Kidney (tissue), 14 donors: ENCODE measurements around the gene STUB1. TPM values are rescaled to one million over a fixed set of nuclear protein-coding genes. Genes with fewer than 3 reads are reported as not detected.
A peak's percentile ranks its signal among the peaks of the same experiment; 100 is the strongest.

Source experiments
- DNase-seq, 5 donors: peaks; one replicate each; pipeline ENCODE4 v3.0.0-alpha.2; 2013 to 2020
- FAIRE-seq: peaks from 2 replicates; lab custom pipeline; 2012; peaks lifted over from hg19 to GRCh38; lab: Jason Lieb, UNC
- H3K27ac ChIP-seq, 2 donors: one replicate each; pipeline ENCODE4 v1.7.0; 2013; ENCODE audit warnings: low read depth in 2 of 2, low read length in 2 of 2, inconsistent platforms in 1 of 2
- H3K27me3 ChIP-seq: one replicate; pipeline ENCODE4 v1.7.1; 2013; ENCODE audit warnings: low read length, inconsistent platforms; ENCODE audit not compliant: control insufficient read depth, insufficient read depth
- H3K36me3 ChIP-seq, 3 donors: one replicate each; pipeline versions ENCODE4 v1.7.0 to v1.7.1; 2013; ENCODE audit warnings: low read length in 3 of 3, control low read depth in 1 of 3, inconsistent platforms in 1 of 3; ENCODE audit not compliant: insufficient read depth in 3 of 3, control insufficient read depth in 2 of 3
- H3K4me1 ChIP-seq, 3 donors: one replicate each; pipeline versions ENCODE4 v1.7.0 to v1.7.1; 2013; ENCODE audit warnings: low read length in 3 of 3, inconsistent platforms in 1 of 3, low read depth in 1 of 3; ENCODE audit not compliant: control insufficient read depth in 2 of 3, insufficient read depth in 2 of 3
- H3K4me3 ChIP-seq, 3 donors: one replicate each; pipeline versions ENCODE4 v1.7.0 to v1.8.1; 2013; ENCODE audit warnings: low read length in 3 of 3, control low read depth in 1 of 3, inconsistent platforms in 1 of 3
- H3K9ac ChIP-seq, 3 donors: one replicate each; pipeline versions ENCODE4 v1.7.0 to v1.7.1; 2013; ENCODE audit warnings: low read length in 3 of 3, control low read depth in 1 of 3, inconsistent platforms in 1 of 3
- H3K9me3 ChIP-seq, 3 donors: one replicate each; pipeline versions ENCODE4 v1.7.0 to v1.7.1; 2013; ENCODE audit warnings: low read length in 3 of 3, control low read depth in 1 of 3, inconsistent platforms in 1 of 3; ENCODE audit not compliant: control insufficient read depth in 2 of 3, insufficient read depth in 1 of 3
- intact Hi-C: fragments of 100-400 bp; cut with DNase I; formaldehyde crosslinking; loops from one replicate; pipeline ENCODE4 v1.11.1; 2022
- polyA plus RNA-seq: library from polyadenylated mRNA; stranded (reverse); fragments of 350-450 nt; fragmentation: Illumina TruSeq; extraction: RNeasy Lipid Tissue Mini Kit (QIAGEN cat#74804); gene quantifications from one replicate; pipeline ENCODE4 v1.2.3, GENCODE V29; 2014; ENCODE audit warnings: low read depth, low replicate concordance; ENCODE audit not compliant: insufficient read depth
- total RNA-seq: library from RNA; stranded (reverse); fragmentation: NEBNext Ultra II Directional; extraction: Animal tissue kit (Norgen Biotek cat#: 25700); gene quantifications from one replicate; pipeline ENCODE4 v1.2.1, GENCODE V29; 2021
- TF ChIP-seq, protein P1 (sequence below): IDR thresholded peaks from 3 replicates; pipeline ENCODE4 v1.5.1; 2012; ENCODE audit warnings: mild to moderate bottlenecking, moderate library complexity, borderline replicate concordance; ENCODE audit not compliant: insufficient read depth; ENCODE audit errors: extremely low read depth
- donor health status: control.
- donor health status: control.
- donor health status: control.
- donor health status: control.
- donor health status: control.
- donor health status: DM: yes; HTN: yes; CAD: no.
- donor health status: Normal renal cell carcinoma (clear cell type).

The STUB1 gene
- total and polyA plus RNA-seq, 2 donors from 2014 or later, result 92.9 to 218 TPM

GRCh38 chr16:681746-682427 lies 1.7 kb downstream of the STUB1 start:
- H3K27me3 ChIP-seq, result no peaks in the 10 kb centered on the region
- H3K9ac ChIP-seq, result no peak overlapping the region
- TF ChIP-seq, protein P1, sequence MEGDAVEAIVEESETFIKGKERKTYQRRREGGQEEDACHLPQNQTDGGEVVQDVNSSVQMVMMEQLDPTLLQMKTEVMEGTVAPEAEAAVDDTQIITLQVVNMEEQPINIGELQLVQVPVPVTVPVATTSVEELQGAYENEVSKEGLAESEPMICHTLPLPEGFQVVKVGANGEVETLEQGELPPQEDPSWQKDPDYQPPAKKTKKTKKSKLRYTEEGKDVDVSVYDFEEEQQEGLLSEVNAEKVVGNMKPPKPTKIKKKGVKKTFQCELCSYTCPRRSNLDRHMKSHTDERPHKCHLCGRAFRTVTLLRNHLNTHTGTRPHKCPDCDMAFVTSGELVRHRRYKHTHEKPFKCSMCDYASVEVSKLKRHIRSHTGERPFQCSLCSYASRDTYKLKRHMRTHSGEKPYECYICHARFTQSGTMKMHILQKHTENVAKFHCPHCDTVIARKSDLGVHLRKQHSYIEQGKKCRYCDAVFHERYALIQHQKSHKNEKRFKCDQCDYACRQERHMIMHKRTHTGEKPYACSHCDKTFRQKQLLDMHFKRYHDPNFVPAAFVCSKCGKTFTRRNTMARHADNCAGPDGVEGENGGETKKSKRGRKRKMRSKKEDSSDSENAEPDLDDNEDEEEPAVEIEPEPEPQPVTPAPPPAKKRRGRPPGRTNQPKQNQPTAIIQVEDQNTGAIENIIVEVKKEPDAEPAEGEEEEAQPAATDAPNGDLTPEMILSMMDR, result no peak
- H3K4me1 ChIP-seq, result peaks cover 0 to 42% (median 12%) of the 10 kb centered on the region in 3 donors
- no peaks in the 10 kb centered on the region for H3K9me3 ChIP-seq
- H3K4me3 ChIP-seq, result peak overlapping the region in 1 of 3 donors; percentile 79
- intact Hi-C loops, result no loop called here
- DNase-seq, result no peak
- no peak for FAIRE-seq
- H3K27ac ChIP-seq, result peak overlapping the region in 1 of 2 donors; percentile 34
- H3K36me3 ChIP-seq, result peaks cover 5 to 21% (median 8%) of the 10 kb centered on the region in 3 donors

DNA sequence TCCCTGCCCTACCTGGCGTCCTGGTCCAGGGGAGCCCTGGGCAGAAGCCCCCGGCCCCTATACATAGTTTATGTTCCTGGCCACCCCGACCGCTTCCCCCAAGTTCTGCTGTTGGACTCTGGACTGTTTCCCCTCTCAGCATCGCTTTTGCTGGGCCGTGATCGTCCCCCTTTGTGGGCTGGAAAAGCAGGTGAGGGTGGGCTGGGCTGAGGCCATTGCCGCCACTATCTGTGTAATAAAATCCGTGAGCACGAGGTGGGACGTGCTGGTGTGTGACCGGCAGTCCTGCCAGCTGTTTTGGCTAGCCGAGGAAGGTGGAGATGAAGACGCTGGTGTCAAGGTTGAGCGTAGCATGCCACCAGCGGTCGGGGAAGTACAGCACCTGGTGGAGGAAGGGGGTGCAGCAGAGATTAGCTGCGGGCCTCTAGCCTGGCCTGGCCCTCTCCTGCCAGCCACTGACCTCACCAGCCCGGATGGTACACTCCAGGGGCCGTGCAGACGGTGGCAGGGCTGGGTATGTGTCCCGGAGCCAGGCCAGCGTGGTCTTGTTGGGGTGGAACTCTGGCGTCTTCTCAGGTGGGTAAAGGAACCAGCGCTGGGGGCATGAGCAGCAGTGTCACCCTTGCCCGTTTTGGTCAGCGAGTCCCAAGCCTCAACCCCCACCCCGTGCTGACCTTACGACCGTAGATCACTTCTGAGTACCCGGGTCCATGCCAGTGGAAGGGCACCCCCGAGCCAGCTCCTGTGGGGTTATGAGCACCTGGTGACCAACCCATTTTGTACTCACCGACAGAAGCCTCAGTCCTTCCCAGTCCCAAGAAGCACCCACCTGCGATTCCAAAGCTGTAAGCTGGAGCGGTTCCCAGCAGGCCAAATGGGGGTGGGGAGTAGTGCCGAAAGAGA lies 2.5 kb downstream of the STUB1 start:
- H3K9me3 ChIP-seq, result no peaks in the 10 kb centered on the region
- no peak overlapping the region for H3K27ac ChIP-seq
- DNase-seq (no peak), FAIRE-seq (no peak)
- TF ChIP-seq, protein P1, result no peak
- H3K36me3 ChIP-seq, result peaks cover 5 to 22% (median 8%) of the 10 kb centered on the region in 3 donors
- intact Hi-C loops, result no loop called here
- no peaks in the 10 kb centered on the region for H3K27me3 ChIP-seq
- H3K4me1 ChIP-seq, result peaks cover 0 to 42% (median 12%) of the 10 kb centered on the region in 3 donors
- H3K4me3 ChIP-seq, result peak overlapping the region in 1 of 3 donors; percentile 73
- H3K9ac ChIP-seq, result no peak overlapping the region

DNA sequence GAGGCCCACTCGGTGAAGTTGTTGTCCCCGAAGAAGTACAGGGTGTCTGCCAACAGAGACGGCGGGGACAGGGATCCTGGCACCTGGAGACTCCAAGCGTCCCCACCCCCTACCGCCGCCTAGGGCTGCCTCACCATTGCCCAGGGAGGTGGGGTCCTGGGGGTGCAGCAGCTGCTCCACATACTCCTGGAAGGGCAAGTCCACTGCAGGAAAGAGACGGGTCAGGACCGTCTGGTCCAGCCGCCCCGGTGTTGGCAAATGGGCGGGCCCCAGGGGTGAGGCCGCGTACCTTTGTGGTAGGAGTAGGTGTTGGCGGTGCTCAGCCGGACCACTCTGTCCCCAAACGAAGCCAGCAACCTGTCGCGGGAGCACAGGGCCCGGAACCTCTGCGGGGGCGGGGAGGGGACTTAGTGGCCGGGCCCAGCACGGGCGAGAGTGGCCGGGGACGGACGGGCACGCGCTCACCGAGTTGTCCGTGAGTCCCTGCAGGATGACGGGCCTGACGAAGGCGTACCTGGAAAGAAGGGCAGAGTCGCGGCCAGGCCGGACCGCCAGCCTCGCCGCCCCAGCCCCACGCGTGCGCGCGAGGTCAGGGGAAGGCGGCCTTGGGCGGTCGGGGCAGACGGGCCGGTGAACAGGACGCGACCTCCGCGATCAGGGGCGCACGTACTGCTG lies 3.3 kb downstream of the STUB1 start:
- peak overlapping the region in 1 of 3 donors; percentile 61 for H3K9ac ChIP-seq
- DNase-seq (no peak), FAIRE-seq (no peak)
- intact Hi-C loops, result no loop called here
- H3K27ac ChIP-seq, result no peak overlapping the region
- H3K36me3 ChIP-seq, result peaks cover 5 to 22% (median 8%) of the 10 kb centered on the region in 3 donors
- H3K27me3 ChIP-seq, result no peaks in the 10 kb centered on the region
- H3K9me3 ChIP-seq, result no peaks in the 10 kb centered on the region
- peak overlapping the region; percentile 24 to 73 (median 56) for H3K4me3 ChIP-seq
- H3K4me1 ChIP-seq, result peaks cover 0 to 42% (median 12%) of the 10 kb centered on the region in 3 donors
- TF ChIP-seq, protein P1, result no peak
